CD4-positive, alpha-beta T cell treated with Interferon alpha-2 for 1 hour (primary cell): ENCODE data around the gene INVS.
"Not testable (repeated sequence)": the region's sequence is repeated elsewhere in the genome, so short reads cannot be mapped to it uniquely, and the experiment has no call there.

ENCODE experiments used
- DNase-seq, 2 donors: peaks; one replicate each; pipeline ENCODE4 v3.0.0-alpha.2; 2020 to 2022

Gene INVS

DNA sequence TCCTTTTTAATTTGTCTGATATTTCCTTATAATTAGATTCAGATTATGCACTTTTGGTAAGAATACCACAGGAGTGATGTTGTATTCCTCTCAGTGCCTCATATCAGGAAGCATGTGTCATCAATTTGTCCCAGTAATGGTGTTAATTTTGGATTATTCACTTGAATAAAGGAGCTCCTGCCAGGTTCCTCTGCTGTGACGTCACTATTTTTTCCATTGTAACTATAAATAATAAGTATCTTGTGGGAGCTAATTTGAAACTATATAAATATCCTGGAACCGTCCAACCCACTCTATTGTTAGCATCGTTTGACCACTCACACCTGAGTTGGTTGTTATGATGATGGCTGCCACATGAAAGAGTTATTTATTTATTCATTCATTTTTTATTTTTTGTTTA, 107.9 kb downstream of the INVS start:
- no peak for DNase-seq

GRCh38 chr9:100208673-100209072, 109.6 kb downstream of the INVS start:
- no peak for DNase-seq

GRCh38 chr9:100211476-100211875, 112.4 kb downstream of the INVS start:
- no peak for DNase-seq

DNA sequence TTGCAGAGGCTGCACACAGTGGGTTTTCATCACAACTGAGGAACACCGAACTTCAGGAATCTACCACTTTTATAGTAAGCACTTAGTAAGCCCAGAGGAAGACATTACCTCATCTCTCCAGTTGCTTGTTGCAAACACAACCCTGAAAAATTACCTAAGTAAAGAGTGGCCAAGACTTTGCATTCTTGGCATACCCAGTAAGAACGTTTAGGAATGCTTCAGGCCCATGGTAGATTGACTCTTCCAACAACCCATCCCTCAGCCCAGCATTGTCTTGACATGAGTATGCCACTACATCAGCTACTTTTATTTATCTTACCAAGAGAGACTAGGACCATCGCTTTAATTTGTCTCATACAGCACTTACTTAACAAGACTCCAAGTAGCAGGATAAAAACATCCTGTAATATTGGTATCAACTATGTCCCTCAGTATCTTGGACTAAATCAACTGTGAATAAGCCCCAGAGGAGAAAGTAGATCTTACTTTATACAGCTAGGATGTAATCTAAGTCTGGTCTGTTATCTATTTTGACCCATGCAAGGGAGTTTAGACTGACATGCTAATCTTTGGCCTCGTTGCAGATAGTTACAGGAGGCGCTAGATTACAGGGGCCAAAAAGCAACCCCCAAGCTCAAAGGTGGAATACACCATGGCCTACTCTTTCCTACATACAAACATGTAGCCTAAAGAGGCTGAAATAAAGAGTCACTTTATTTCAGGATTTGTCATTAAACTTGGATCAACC, 114.9 kb downstream of the INVS start:
- DNase-seq, result no peak

DNA sequence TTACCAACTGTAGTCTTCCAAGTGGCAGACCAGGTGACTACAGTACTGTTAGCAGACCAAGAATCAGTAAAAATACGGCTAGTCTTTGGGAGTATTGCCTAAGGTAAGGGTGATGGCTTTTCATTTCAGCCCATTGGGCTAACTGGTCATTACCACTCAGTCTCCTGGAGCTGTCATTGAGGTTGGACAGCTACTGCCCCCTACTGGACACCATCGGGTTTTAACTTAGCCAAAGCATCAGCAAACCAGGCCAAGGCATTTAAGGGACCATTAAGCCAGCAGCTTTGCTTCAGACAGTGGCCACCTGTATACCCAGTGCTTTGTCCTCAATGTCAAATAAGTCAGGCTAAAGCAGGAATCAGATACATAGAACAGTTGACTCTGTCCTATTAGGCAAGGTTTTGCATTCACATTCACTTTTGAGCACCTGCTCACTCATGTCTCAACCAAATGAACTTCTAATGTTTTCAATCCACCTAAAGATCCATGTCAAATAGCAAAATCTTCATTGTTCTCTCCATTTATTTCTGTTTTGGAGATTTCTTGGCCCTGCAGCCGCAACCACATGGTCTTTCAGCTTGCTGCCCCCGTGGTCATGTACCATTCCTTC, 117.2 kb downstream of the INVS start:
- DNase-seq, result peak; percentile 50 to 74

- no peak for DNase-seq
These were observed 118.5 kb downstream of the INVS start for GRCh38 chr9:100217536-100217935.

GRCh38 chr9:100219347-100219746, 120.3 kb downstream of the INVS start:
- no peak for DNase-seq

DNA sequence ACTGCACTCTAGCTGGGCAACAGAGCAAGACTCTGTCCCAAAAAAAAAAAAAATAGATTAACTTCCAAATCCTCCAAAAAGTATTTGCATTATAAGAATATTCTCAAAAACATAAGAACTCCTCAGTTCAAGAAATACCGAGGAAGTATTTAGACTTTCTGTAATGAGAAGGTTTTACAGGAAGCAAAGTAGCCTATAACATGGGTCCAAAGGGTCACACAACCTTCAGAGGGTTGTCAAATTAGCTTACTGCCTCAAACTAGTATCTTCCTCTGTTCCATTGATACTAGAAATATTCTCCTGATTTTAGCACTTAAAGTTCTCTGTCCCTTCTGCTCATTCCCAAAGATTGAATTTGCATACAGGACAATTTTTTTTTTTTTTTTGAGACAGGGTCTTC, 121.9 kb downstream of the INVS start:
- no peak for DNase-seq

DNA sequence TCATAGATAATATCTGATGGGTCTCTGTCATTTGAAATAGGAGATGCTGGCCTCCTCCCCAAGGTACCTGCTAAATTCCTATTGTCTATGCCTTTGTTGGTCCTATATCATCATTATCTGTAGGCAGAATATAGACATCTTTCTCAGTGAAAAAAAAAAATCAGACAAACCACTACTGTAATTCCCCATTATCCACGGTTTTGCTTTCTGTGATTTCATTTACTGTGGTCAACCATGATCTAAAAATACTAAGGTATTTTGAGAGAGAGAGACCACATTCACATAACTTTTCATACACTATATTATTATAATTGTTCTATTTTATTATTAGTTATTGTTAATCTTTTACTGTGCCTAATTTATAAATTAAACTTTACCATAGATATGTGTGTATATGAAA, 122.5 kb downstream of the INVS start:
- no peak for DNase-seq

DNA sequence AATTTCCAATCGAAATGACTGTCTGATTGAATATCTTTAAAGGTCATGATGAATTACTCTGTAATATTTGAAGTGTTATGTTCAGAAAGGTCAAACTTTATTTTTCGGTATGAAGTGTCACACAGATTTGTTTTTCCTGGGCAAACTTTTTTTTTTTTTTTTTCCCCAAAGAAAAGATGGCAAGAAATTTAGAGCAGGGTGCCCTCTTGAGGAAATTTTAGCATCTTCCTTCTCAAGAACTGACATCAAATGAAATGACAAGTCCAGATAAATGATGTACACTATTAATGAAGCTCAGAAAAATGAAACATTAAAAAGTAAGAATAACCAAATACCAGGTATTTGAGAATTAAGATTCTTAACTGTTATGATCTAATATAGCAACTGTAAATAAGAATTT, 123.6 kb downstream of the INVS start:
- no peak for DNase-seq

DNA sequence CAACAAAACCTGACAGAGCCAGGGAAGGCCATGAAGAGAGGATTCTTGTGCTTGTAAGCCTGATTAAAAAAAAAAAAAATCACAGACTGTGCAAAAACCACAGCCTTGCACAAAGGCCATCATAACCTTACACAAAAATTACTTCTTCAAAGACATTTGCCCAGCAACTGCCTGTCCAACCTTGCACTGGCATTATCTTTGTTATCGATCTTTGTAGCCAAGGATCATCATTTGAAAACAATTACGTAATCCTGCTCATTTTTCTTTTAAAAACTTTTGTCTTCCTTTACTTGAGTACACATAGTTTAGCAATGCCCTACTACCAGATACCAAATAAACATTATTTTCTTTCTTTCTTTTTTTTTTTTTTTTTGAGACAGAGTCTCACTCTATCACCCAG, 128.6 kb downstream of the INVS start:
- DNase-seq, result no peak

GRCh38 chr9:100228352-100228869, 129.4 kb downstream of the INVS start:
- DNase-seq, result no peak

- DNase-seq, result no peak
These were observed 130.1 kb downstream of the INVS start for GRCh38 chr9:100229136-100229535.

DNA sequence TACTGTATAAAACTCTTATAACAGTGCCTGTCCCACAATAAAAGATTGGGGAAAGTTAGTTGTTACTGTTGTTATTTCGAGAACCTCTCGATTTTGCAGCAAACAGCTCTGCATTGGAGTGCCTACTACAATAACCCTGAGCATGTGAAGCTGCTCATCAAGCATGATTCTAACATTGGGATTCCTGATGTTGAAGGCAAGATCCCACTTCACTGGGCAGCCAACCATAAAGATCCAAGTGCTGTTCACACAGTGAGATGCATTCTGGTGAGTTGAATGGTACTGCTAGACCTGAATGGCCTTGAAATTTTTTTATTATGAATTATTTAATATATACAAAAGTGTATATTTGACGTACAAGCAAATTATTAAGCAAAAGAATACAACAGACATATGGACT, 130.5 kb downstream of the INVS start:
- DNase-seq, result no peak

DNA sequence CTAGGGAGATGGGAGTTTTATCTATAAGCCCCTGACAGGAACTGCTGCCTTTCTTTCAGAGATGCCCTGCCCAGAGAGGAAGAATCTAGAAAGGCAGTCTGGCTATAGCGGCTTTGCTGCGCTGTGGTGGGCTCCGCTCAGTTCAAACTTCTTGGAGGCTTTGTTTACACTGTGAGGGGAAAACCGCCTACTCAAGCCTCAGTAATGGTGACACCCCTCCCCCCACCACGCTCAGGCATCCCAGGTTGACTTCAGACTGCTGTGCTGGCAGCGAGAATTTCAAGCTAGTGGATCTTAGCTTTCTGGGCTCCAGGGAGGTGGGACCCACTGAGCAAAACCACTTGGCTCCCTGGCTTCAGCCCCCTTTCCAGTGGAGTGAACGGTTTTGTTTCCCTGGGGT, 137.9 kb downstream of the INVS start:
- DNase-seq, result not testable (repeated sequence)

GRCh38 chr9:100240512-100240911, 141.5 kb downstream of the INVS start:
- DNase-seq, result no peak

- DNase-seq, result no peak
These were observed 168.2 kb downstream of the INVS start for GRCh38 chr9:100267211-100267610.

GRCh38 chr9:100268271-100268670, 169.2 kb downstream of the INVS start:
- no peak for DNase-seq

DNA sequence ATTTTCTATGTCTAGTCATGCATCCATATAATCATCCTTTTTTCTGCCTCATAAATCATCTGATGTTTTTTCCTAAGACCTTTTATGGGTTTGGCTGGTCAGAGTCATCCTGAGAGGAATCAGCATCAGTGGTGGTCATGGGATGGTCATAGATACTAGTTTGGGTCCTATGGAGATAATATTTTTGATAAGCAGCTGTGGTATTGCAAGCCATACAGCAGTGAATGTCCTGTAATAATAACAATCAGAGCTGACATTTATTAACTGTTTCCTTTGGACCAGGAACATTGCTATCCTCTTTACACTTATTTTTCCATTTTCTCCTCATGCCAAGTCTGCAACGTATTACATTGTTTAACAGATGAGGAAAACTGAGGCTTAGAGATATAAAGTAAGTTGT, 170.6 kb downstream of the INVS start:
- DNase-seq, result no peak

DNA sequence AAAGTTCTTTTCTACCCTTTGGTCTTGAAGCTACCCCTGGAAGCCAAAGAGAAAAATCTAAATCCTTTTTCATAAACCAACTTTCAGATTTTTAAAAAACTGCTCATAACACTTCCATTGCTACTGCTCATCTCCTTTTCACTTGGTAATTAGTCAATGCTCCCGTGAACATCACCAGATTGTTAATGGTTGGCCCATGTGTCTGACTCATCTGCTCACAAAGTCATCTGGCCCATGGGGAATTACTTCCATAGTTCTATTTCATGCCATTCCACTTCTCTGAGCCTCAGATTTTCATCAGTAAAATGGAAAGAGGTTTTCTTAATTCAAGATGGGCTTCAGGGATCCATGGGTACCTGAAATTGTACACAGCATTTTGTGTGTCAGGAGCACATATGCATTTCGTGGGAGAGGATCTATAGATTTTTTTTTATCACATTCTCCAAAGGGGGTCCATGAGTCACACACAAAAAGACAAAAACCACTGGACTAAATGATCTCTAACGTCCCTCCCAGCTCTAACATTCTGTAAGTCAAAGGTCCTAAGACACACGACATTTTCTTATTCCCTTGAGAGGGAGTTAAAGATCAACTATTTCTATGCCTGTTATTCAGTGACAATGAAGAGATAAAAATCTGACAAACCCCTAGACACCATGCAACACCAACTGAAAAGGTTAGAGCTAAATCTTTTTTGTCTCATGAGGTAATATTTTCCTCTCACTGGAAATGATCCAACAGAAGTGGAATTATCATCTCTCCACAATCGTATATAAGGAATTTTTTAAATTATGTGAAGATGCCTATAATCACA, 178.3 kb downstream of the INVS start:
- DNase-seq, result no peak

- no peak for DNase-seq
These were observed 182.0 kb downstream of the INVS start for GRCh38 chr9:100281066-100281465.

DNA sequence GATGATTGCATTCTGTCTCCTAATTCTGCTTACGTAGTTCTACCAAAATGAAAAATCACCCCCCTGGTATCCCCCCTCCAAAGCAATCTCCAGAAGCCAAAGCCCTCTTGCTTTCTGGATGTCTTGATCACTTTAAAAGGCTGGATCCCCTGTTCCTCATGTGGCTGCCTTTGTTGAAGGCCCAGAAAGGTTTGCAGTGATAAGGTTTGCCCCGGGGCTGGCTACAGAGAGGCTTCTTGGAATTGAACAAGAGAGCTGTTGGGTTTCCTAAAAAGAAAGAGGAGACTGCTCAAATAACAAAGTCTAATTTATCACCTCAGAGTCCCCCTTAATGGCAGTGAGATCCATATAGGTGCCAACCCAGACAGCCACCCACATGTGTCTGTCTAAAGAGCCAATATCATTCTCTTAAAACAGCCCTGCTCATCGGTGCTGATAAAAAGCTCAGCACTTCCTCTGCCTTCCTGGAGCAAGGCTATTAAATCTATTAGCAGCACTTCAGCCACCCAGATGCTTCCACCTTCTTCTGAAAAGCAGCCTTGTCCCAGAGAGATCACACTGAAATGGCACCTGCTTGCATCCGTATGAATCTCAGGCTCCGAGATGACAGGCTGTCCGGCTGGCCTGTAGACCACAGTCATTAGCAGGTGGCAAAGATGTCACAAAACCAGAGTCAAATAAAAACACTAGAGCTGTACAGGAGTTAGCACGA, 182.8 kb downstream of the INVS start:
- no peak for DNase-seq

- DNase-seq, result no peak
These were observed 183.3 kb downstream of the INVS start for GRCh38 chr9:100282388-100282719.
